Activated CD8-positive, alpha-beta memory T cell treated with anti-CD3 and anti-CD28 coated beads, Interleukin-2, amount 10 ng/mL, durations not matched to agents 7 days and 5 days (primary cell): ENCODE measurements around the gene CPSF2. TPM values are rescaled to one million over a fixed set of nuclear protein-coding genes. Genes with fewer than 3 reads are reported as not detected.

Experiments used
- ATAC-seq: fragments of 150-1000 bp; cut with Tn5 transposase; one replicate; pipeline ENCODE4 v1.10.0; 2021; ENCODE audit warnings: moderate library complexity
- CTCF ChIA-PET: fragments of 350-600 bp; sonication (Branson Sonifier 250); formaldehyde crosslinking; loops from one replicate; lab custom pipeline; 2021; ENCODE audit warnings: antibody characterized with exemption; lab: Charles Lee
- DNase-seq: peaks from one replicate; pipeline ENCODE4 v3.0.0-alpha.2; 2020
- H3K27ac Mint-ChIP-seq: one replicate; pipeline ENCODE4 v1.8.0; 2021; ENCODE audit warnings: mild to moderate bottlenecking, mixed read lengths
- H3K27me3 Mint-ChIP-seq: one replicate; pipeline ENCODE4 v1.8.0; 2021; ENCODE audit warnings: mixed read lengths
- H3K36me3 Mint-ChIP-seq: one replicate; pipeline ENCODE4 v1.8.0; 2021; ENCODE audit warnings: mild to moderate bottlenecking, mixed read lengths
- H3K4me1 Mint-ChIP-seq: one replicate; pipeline ENCODE4 v1.8.0; 2021; ENCODE audit warnings: mixed read lengths
- H3K4me3 Mint-ChIP-seq: one replicate; pipeline ENCODE4 v1.8.0; 2021; ENCODE audit warnings: mild to moderate bottlenecking, moderate library complexity, mixed read lengths
- H3K9me3 Mint-ChIP-seq: one replicate; pipeline ENCODE4 v1.8.0; 2022; ENCODE audit warnings: low read depth, mixed read lengths
- total RNA-seq, 2 experiments: library from RNA; stranded (reverse); gene quantifications; one replicate each; pipeline ENCODE4 v1.2.3, GENCODE V29; 2021

CPSF2 gene
- total RNA-seq, 2 experiments from 2014 or later = 75.5 to 107 TPM

DNA sequence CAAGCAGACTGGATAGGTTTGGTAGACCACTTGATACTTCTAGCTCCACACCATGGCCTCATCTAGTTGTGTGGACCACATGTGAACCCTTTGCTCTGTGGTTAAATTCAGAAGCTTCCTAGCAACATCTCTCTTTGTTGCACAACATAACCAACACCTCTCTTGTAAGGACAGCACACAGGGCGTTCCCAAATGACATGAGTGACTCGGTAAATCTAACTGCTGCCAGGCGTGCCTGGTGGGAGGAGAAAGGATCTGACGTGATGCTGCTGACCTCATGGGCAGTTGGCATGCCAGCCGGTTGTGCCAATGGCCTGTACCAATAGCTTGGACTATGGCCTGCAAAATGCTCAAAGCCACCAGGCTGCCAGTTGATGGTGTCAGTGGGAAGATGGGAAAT, 93.8 kb downstream of the CPSF2 start:
- Mint-ChIP-seq H3K4me1 (no peaks in the 10 kb centered on the region), H3K4me3 (no peak overlapping the region), H3K27ac (no peak overlapping the region), H3K36me3 (no peaks in the 10 kb centered on the region), H3K27me3 (peaks cover 12% of the 10 kb centered on the region), H3K9me3 (peaks cover 7% of the 10 kb centered on the region)
- ATAC-seq (no peak), DNase-seq (no peak)
- CTCF ChIA-PET = no interaction called here

- CTCF ChIA-PET = interaction anchor here (0.9 kb wide), 1 partner anchor 13 kb away, joined by 4 read pairs; no protein-coding TSS in a partner anchor
- DNase-seq (no peak), ATAC-seq (no peak)
- peaks cover 12% of the 10 kb centered on the region for H3K27me3 Mint-ChIP-seq
- H3K9me3 Mint-ChIP-seq = peaks cover 5% of the 10 kb centered on the region
- no peaks in the 10 kb centered on the region for H3K4me1 Mint-ChIP-seq
- H3K36me3 Mint-ChIP-seq = no peaks in the 10 kb centered on the region
- H3K27ac Mint-ChIP-seq = no peak overlapping the region
- no peak overlapping the region for H3K4me3 Mint-ChIP-seq
These were observed 96.2 kb downstream of the CPSF2 start for GRCh38 chr14:92217936-92218335.

Other genes starting within 250 kb of the CPSF2 start
- under 1 TPM; 0.23 to 0.73 TPM for gene FBLN5, start 174.3 kb upstream of the CPSF2 start, total RNA-seq
- 10 to 100 TPM; 39.2 to 47.4 TPM for gene TRIP11, start 81.9 kb upstream of the CPSF2 start, total RNA-seq
- 10 to 100 TPM; 26.6 to 30.2 TPM for gene ATXN3, start 15.4 kb upstream of the CPSF2 start, total RNA-seq
- gene NDUFB1, start 263 bp upstream of the CPSF2 start, total RNA-seq = 100 to 1,000 TPM; 109 to 115 TPM
- gene SLC24A4, start 201.2 kb downstream of the CPSF2 start, total RNA-seq = not detected